ENCODE data around the gene HHEX.

DNA sequence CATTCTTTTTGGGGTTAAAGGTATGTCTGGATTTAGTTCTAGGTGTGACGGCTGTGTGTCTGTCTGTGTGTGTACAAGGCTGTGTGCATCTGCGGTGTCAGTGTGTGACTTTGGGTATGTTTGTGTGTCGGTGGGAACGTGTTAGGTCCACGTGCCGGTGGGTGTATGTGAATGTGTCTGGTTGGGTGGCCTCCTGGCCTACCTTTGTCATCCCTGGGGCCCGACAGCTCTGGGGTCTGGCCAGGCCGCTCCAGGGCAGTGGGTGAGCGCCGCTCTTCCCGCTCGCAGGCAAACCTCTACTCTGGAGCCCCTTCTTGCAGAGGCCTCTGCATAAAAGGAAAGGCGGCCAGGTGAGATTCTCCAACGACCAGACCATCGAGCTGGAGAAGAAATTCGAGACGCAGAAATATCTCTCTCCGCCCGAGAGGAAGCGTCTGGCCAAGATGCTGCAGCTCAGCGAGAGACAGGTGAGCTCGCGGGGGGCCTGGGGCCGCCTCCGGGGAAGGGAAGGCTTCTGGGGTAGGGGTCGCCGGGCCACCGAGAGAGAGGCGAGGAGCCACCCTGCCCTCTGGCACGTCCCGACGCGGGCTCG lies 2.4 kb downstream of the HHEX start:
- TF ChIP-seq, protein P1, sequence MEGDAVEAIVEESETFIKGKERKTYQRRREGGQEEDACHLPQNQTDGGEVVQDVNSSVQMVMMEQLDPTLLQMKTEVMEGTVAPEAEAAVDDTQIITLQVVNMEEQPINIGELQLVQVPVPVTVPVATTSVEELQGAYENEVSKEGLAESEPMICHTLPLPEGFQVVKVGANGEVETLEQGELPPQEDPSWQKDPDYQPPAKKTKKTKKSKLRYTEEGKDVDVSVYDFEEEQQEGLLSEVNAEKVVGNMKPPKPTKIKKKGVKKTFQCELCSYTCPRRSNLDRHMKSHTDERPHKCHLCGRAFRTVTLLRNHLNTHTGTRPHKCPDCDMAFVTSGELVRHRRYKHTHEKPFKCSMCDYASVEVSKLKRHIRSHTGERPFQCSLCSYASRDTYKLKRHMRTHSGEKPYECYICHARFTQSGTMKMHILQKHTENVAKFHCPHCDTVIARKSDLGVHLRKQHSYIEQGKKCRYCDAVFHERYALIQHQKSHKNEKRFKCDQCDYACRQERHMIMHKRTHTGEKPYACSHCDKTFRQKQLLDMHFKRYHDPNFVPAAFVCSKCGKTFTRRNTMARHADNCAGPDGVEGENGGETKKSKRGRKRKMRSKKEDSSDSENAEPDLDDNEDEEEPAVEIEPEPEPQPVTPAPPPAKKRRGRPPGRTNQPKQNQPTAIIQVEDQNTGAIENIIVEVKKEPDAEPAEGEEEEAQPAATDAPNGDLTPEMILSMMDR (IDR thresholded peaks at IDR 0.05; ENCODE audit: low read depth, low read length): no peak
- no peak for TF ChIP-seq POLR2A (IDR thresholded peaks at IDR 0.05; ENCODE audit: extremely low read depth, insufficient read length)

Data from NB4 (cell line).